KMS-11 (cell line): Measurements from ENCODE around the gene PPP1R13B.

ENCODE experiments used
- H2AFZ ChIP-seq: fragments of 200-600 bp; sonication (generic); 2 replicates; pipeline ENCODE4 v1.6.1; 2016; ENCODE audit warnings: antibody characterized with exemption, mixed run types, low read depth
- H3K27ac ChIP-seq: fragments of 200-600 bp; sonication (generic); 2 replicates; pipeline ENCODE4 v1.6.1; 2016; ENCODE audit warnings: mild to moderate bottlenecking, mixed run types
- H3K27me3 ChIP-seq: fragments of 200-600 bp; sonication (generic); 2 replicates; pipeline ENCODE4 v1.6.1; 2017; ENCODE audit warnings: mild to moderate bottlenecking, low read depth, mixed run types, moderate library complexity; ENCODE audit not compliant: insufficient read depth
- H3K36me3 ChIP-seq: fragments of 200-600 bp; sonication (generic); 2 replicates; pipeline ENCODE4 v1.6.1; 2017; ENCODE audit warnings: mild to moderate bottlenecking, mixed run types; ENCODE audit not compliant: insufficient read depth
- H3K4me1 ChIP-seq: fragments of 200-600 bp; sonication (generic); 2 replicates; pipeline ENCODE4 v1.6.1; 2016; ENCODE audit warnings: mild to moderate bottlenecking, low read depth, mixed run types; ENCODE audit not compliant: poor library complexity, severe bottlenecking
- H3K4me2 ChIP-seq: fragments of 200-600 bp; sonication (generic); 2 replicates; pipeline ENCODE4 v1.7.0; 2016; ENCODE audit warnings: mild to moderate bottlenecking, mixed run types
- H3K4me3 ChIP-seq: fragments of 200-600 bp; sonication (generic); IDR thresholded peaks from 2 replicates; pipeline ENCODE4 v1.6.1; 2017; ENCODE audit warnings: low read depth, low read length, mixed read lengths; ENCODE audit not compliant: insufficient read depth
- H3K79me2 ChIP-seq: fragments of 200-600 bp; sonication (generic); 2 replicates; pipeline ENCODE4 v1.6.1; 2016; ENCODE audit warnings: low read depth, mixed run types; ENCODE audit not compliant: insufficient read depth
- H3K9ac ChIP-seq: fragments of 200-600 bp; sonication (generic); 2 replicates; pipeline ENCODE4 v1.6.1; 2016; ENCODE audit warnings: mild to moderate bottlenecking, mixed run types
- H4K20me1 ChIP-seq: fragments of 200-600 bp; sonication (generic); 2 replicates; pipeline ENCODE4 v1.6.1; 2016; ENCODE audit warnings: mild to moderate bottlenecking, mixed run types; ENCODE audit not compliant: insufficient read depth
- CTCF ChIP-seq: fragments of 200-600 bp; sonication (generic); conservative IDR thresholded peaks from 2 replicates; pipeline ENCODE4 v1.6.1; 2017; ENCODE audit warnings: low read depth, mild to moderate bottlenecking, antibody characterized with exemption, low read length, moderate library complexity, mixed read lengths

The PPP1R13B gene

GRCh38 chr14:103716899-103717411 lies 130.4 kb downstream of the PPP1R13B start:
- no peak for TF ChIP-seq CTCF
- Histone ChIP-seq H2AFZ (no peak overlapping the region), H4K20me1 (no peaks in the 10 kb centered on the region), H3K79me2 (peaks cover 15% of the 10 kb centered on the region; the same call in 1 of the 2 replicates), H3K4me1 (no peaks in the 10 kb centered on the region), H3K27ac (no peak overlapping the region), H3K4me3 (no peak overlapping the region), H3K4me2 (peak overlapping the region; percentile 63; the same call in 1 of the 2 replicates), H3K36me3 (no peaks in the 10 kb centered on the region), H3K9ac (no peak overlapping the region), H3K27me3 (no peaks in the 10 kb centered on the region)

GRCh38 chr14:103716091-103716801 lies 131.1 kb downstream of the PPP1R13B start:
- Histone ChIP-seq H3K4me3 (no peak overlapping the region), H3K4me2 (peak overlapping the region; percentile 63), H3K36me3 (no peaks in the 10 kb centered on the region), H3K27ac (no peak overlapping the region), H3K9ac (no peak overlapping the region; the same call in 1 of the 2 replicates), H3K79me2 (peaks cover 15% of the 10 kb centered on the region; the same call in 1 of the 2 replicates), H2AFZ (no peak overlapping the region), H3K27me3 (no peaks in the 10 kb centered on the region), H4K20me1 (no peaks in the 10 kb centered on the region), H3K4me1 (no peaks in the 10 kb centered on the region)
- no peak for TF ChIP-seq CTCF

- no peaks in the 10 kb centered on the region for H3K27me3 ChIP-seq
- H2AFZ ChIP-seq: 0 out of 2 replicates have a peak within 1 kb of the TSS, but pooled peaks have one; percentile 2
- H3K9ac ChIP-seq: peak within 1 kb of the TSS; percentile 89
Measured at GRCh38 chr14:103715052-103716000, 132.0 kb downstream of the PPP1R13B start, which contains the start of the genes XRCC3 and ZFYVE21. XRCC3 (minus strand) TSS chr14:103715451; CDS start chr14:103711087, 4,364 bp downstream. ZFYVE21 (plus strand) TSS chr14:103715810; CDS start chr14:103715842, 32 bp downstream.

More at GRCh38 chr14:103715052-103716000, 132.0 kb downstream of the PPP1R13B start, which contains the start of the genes XRCC3 and ZFYVE21:
- Histone ChIP-seq H3K79me2 (peaks cover 15% of the 10 kb centered on the region; the same call in 1 of the 2 replicates), H3K36me3 (no peaks in the 10 kb centered on the region), H3K4me3 (no peak within 1 kb of the TSS), H4K20me1 (no peaks in the 10 kb centered on the region), H3K27ac (peak within 1 kb of the TSS; percentile 77), H3K4me2 (peak within 1 kb of the TSS; percentile 63), H3K4me1 (no peaks in the 10 kb centered on the region)
- TF ChIP-seq CTCF: no peak
